GM21825 (cell line): ENCODE results near the gene PLCD4.

ENCODE experiments used
- ATAC-seq: cut with Tn5 transposase; IDR thresholded peaks from one replicate; pipeline ENCODE4 v1.9.1; 2021; ENCODE audit warnings: mild to moderate bottlenecking, moderate library complexity; ENCODE audit not compliant: unreplicated experiment

PLCD4 gene

GRCh38 chr2:218607436-218608115 lies at the start of gene PLCD4:
TSS of gene PLCD4 (plus strand) at chr2:218607899. CDS start at chr2:218615740, 7,841 bp downstream.
- no peak for ATAC-seq

DNA sequence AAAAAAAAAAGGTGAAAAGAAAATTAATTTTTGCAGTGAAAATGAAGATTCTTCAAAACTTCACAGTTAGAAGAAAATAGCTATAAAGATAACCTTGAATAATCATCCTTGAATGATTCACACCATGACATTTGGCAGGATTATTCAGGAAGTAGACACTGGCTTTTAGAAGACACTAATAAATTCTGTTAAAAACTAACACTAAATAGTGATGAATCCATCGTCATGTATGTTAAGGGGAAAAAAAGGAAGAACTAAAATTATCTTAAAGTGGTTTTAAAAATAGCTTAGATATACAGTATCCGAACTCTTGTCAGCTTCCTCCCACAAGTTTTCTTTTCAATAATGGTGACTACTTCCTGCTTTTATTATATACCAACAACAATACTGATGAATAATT lies 49.8 kb upstream of the PLCD4 start:
- ATAC-seq = no peak

DNA sequence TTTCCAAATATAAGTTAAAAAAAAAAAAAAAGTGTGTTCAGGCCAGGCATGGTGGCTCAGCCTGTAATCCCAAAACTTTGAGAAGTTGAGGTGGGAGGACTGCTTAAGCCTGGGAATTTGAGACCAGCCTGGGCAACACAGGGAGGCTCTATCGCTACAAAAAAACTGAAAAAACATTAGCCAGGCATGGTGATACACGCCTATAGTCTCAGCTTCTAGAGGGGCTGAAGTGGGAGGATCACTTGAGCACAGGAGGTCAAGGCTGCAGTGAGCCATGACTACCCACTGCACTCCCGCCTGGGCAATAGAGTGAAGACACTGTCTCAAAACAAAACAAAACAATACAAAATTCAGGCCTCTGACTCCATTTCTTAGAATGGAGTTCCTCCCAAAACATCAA lies 48.7 kb upstream of the PLCD4 start:
- ATAC-seq = no peak

DNA sequence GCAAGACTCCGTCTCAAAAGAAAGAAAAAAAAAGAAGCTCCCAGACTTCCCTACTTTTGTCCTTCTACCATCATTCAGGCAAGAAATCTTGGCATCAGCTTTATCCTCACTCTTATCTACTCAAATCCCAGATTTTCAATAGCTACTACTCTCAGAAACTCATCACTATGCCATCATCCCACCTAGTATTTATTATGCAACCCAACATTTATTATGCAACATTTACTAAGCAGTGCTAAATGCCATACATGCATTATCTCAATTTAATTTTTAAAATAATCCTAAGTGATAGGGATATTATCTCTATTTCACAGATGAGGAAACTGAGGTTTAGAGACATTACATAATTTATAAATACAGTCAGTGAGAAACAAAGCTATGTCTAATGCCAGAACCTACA lies 43.6 kb upstream of the PLCD4 start:
- no peak for ATAC-seq

DNA sequence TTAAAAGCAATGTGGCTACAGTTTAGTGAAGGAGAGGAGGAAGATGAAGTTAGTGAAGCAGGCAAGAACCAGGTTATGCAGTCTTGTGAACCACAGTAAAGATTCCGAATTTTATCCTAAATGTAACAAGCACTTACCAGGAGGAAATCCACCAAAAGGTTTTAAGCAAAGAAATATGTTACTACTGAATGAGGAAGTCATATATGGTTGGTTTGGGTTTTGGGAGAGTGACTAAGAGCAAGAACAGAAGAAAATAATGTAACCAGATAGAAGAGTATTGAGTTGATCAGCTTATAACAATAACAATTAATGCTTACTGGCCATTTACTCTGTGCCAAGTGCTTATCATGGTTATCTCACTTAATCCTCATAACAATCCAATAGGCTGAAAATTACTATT lies 41.4 kb upstream of the PLCD4 start:
- ATAC-seq = no peak

DNA sequence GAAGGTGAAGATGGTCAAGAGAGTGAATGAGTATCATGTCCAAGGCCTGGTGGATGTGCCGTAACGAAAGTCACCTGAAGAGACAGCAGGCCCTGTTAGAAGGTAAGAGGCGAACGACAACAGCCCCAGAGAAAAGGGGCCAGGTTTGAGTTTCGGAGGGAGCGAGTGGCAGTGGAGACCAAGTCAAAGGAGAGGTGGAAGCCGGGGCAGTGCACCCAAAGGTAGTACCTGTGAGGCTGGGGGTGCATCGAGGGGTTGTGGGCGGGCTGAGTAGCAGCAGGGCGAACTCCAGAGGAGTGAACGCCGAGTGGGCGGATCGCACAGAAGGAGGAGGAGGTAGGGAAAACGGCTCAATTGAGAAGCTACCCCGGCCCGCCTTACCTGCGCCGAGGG lies 39.9 kb upstream of the PLCD4 start:
- ATAC-seq = peak; percentile 31

GRCh38 chr2:218568190-218569037 lies 39.3 kb upstream of the PLCD4 start, which contains the start of the genes CNOT9 and USP37:
TSS of gene CNOT9 (plus strand) at chr2:218568839. CDS start at chr2:218568955, 116 bp downstream.
TSS of gene USP37 (minus strand) at chr2:218568351. CDS start at chr2:218558653, 9,698 bp downstream.
- peak; percentile 81 for ATAC-seq

GRCh38 chr2:218569038-218569431 lies 38.7 kb upstream of the PLCD4 start:
- peak; percentile 24 for ATAC-seq

DNA sequence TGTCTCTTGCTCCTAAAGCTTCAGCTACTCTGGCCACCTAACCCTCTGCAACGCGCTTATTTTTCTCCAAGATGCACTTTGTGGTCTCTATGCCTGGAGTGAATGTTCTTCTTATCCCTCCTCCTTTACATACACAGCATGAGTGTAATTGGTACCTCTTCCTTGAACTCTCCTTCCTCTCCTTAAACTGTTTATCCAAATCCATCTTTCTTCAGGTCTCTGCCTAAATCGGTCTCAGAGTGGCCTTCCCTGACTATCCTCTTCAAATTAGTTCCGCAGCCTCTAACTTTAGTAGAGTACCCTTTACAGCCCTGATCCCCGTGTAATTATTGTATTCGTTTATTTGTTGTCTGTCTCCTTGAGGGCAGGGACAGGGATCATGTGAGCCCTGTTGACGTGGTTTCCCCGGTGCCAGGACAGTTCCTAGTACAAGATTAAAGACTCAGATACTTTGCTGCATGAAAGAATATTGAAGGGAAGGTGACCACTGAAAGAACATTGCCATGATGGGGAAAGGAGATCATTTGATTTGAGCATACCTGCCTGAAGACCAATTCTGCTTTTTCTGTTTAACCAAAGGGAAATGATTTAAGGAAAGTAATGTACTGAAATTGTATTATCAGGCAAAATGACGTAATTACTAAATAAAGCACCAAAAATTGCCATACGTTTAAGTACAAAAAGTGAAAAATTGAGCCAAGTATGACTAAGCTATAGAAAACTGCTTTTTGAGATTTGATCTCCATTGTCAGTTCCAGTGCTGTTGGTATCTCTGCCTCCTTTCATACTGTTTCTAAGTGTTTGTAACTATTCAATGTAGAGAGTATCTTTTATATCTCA lies 37.8 kb upstream of the PLCD4 start:
- no peak for ATAC-seq

DNA sequence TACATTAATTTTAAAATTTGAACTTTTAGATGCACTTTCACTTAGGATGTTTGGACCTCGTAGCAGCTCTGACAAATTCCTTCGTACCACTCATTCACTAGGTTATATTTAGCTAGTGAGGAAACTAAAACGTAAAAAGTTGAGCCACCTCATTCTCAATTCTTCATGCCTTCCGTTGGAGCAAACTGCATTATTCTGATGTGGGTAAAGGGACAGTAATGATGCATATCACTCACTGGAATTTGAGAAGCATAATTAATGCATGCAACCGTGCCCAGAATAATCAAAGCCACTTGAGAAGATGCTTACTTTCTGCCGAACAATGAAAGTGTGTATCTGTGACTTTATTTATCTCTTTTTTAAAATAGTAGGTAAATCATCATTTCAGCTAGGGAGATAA lies 36.8 kb upstream of the PLCD4 start:
- no peak for ATAC-seq

GRCh38 chr2:218576854-218577253 lies 30.8 kb upstream of the PLCD4 start:
- ATAC-seq = no peak

DNA sequence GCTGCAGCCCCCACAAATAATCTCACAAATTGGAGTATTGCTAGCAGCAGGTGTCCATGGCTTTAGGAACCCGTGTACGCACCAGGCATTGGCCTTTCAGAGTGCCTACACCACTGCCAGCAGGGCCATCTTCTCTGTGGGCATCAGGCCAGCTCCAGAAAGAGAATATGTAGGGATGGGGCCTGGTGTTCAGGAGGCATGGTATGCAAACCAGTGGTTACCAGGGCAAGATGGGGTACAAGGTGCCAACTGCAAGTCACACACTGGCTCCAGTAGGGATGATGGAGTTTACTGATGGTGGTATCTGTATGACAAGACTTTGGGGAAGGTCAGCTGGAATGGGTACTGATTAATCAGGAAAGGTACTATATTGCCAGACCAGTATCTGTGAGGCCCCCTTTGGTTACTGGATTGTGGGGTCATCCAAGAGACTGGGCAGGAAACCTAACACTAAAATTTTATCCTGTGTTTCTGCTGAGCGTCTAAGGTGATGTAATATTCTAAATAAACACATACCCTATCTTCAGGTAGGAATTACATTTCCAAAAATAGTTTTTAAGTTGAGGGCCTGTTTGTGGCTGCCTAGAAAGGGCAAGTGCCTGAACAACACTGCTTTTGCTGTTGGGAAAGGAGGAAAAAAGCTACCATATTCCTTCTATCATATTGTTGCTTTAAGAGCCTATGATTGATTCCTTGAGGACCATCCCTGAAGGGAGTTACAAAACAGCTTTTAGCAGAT lies 30.0 kb upstream of the PLCD4 start:
- no peak for ATAC-seq

- no peak for ATAC-seq
Observed at GRCh38 chr2:218578272-218578877, 29.3 kb upstream of the PLCD4 start.

DNA sequence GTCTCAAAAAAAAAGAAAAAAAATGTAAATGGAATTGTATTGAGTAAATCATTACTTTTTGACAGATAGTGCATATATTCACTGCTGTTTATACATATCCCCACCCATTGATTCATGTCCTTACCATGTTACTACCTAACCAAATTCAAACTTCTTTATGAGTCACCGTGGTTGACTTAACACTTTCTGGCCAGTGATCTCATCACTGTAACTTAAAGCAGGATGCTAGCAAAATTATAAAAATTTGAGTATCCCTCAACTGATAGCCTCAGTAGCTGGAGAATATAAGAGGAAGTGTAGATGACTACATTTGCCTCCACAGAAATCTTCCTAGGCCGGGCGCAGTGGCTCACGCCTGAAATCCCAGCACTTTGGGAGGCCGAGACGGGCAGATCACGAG lies 25.6 kb upstream of the PLCD4 start:
- ATAC-seq = no peak

GRCh38 chr2:218583983-218584850 lies 23.5 kb upstream of the PLCD4 start:
- no peak for ATAC-seq

DNA sequence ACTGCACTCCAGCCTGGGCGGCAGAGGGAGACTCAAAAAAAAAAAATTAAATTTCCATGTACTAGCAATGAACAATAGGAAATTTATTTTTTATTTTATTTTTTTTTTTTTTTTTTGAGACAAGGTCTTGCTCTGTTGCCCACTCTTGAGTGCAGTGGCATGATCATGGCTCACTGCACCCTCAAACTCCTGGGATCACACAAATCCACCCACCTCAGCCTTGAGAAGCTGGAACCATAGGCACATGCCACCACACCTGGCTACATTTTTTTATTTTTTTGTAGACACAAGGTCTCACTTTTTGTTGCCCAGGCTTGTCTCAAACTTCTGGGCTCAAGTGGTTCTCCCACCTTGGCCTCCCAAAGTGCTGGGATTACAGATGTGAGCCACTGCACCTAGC lies 22.2 kb upstream of the PLCD4 start:
- no peak for ATAC-seq

DNA sequence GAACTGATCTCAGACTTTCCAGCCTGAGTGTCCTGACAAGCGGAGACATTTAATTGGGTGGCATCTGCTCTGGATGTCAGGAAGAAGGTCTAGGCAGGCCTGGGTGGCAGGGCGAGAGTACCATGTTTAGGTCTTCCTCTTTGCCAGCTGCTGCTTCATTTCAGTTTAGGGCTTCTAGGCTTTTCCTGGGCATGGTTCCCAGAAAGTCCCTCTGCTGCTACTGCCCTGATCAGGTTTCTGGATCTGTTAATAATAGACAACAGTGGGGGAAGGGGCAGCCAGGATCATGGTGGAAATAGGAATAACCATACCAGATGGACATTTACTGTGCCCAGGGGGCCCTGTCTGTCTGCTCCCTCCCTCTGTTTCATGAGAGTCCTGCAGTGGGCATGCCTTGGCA lies 2.3 kb upstream of the PLCD4 start:
- no peak for ATAC-seq

GRCh38 chr2:218615868-218616315 lies 8.2 kb downstream of the PLCD4 start:
- no peak for ATAC-seq
